DOHH2 (cell line): Measurements from ENCODE around the gene FYCO1.

Source experiments
- H3F3A ChIP-seq: fragments of 200-600 bp; sonication (generic), shearing (Covaris generic); 2 replicates; pipeline ENCODE4 v1.6.0; 2016; ENCODE audit warnings: antibody characterized with exemption, mild to moderate bottlenecking; ENCODE audit not compliant: control insufficient read depth, insufficient read depth
- H3K27ac ChIP-seq: fragments of 200-600 bp; sonication (generic); 2 replicates; pipeline ENCODE4 v1.5.1; 2014; ENCODE audit warnings: low read depth, mild to moderate bottlenecking, low read length, moderate library complexity
- H3K27me3 ChIP-seq: fragments of 200-600 bp; sonication (generic); 2 replicates; pipeline ENCODE4 v1.6.1; 2014; ENCODE audit warnings: mild to moderate bottlenecking, low read length, mixed read lengths; ENCODE audit not compliant: control insufficient read depth
- H3K36me3 ChIP-seq: fragments of 200-600 bp; sonication (generic); 2 replicates; pipeline ENCODE4 v1.6.1; 2014; ENCODE audit warnings: mild to moderate bottlenecking, low read length, moderate library complexity, mixed read lengths; ENCODE audit not compliant: control insufficient read depth
- H3K4me1 ChIP-seq: fragments of 200-600 bp; sonication (generic); 2 replicates; pipeline ENCODE4 v1.6.1; 2014; ENCODE audit warnings: mild to moderate bottlenecking, low read length, mixed read lengths; ENCODE audit not compliant: control insufficient read depth
- H3K4me2 ChIP-seq: fragments of 200-600 bp; sonication (generic); 2 replicates; pipeline ENCODE4 v1.6.0; 2014; ENCODE audit warnings: mild to moderate bottlenecking, low read length, moderate library complexity
- H3K4me3 ChIP-seq: fragments of 200-600 bp; sonication (generic); 2 replicates; pipeline ENCODE4 v1.5.1; 2014; ENCODE audit warnings: mild to moderate bottlenecking, low read length, mixed read lengths
- H3K79me2 ChIP-seq: fragments of 200-600 bp; sonication (generic); 2 replicates; pipeline ENCODE4 v1.6.1; 2014; ENCODE audit warnings: mild to moderate bottlenecking, low read length, mixed read lengths; ENCODE audit not compliant: control insufficient read depth
- H3K9me2 ChIP-seq: fragments of 200-600 bp; sonication (generic); replicated peaks from 2 replicates; pipeline ENCODE4 v1.6.1; 2014; ENCODE audit warnings: mild to moderate bottlenecking, low read length, mixed read lengths; ENCODE audit not compliant: control insufficient read depth
- H3K9me3 ChIP-seq: fragments of 200-600 bp; sonication (generic); 2 replicates; pipeline ENCODE4 v1.6.1; 2014; ENCODE audit warnings: antibody characterized with exemption, low read length, mixed read lengths; ENCODE audit not compliant: control insufficient read depth, insufficient read depth
- H4K20me1 ChIP-seq: fragments of 200-600 bp; sonication (generic); 2 replicates; pipeline ENCODE4 v1.6.0; 2014; ENCODE audit warnings: low read depth, mild to moderate bottlenecking, antibody characterized with exemption, low read length, moderate library complexity; ENCODE audit not compliant: control insufficient read depth, insufficient read depth
- CTCF ChIP-seq: fragments of 200-600 bp; sonication (generic); IDR thresholded peaks from one replicate; pipeline ENCODE4 v1.5.1; 2014; ENCODE audit warnings: antibody characterized with exemption, mild to moderate bottlenecking, low read depth, low read length; ENCODE audit not compliant: poor library complexity, severe bottlenecking
- EZH2phosphoT487 ChIP-seq: fragments of 200-600 bp; sonication (generic); IDR thresholded peaks from 2 replicates; pipeline ENCODE4 v1.6.1; 2017; ENCODE audit warnings: borderline replicate concordance, mild to moderate bottlenecking, antibody characterized with exemption, low read length, moderate library complexity, mixed read lengths

The FYCO1 gene

DNA sequence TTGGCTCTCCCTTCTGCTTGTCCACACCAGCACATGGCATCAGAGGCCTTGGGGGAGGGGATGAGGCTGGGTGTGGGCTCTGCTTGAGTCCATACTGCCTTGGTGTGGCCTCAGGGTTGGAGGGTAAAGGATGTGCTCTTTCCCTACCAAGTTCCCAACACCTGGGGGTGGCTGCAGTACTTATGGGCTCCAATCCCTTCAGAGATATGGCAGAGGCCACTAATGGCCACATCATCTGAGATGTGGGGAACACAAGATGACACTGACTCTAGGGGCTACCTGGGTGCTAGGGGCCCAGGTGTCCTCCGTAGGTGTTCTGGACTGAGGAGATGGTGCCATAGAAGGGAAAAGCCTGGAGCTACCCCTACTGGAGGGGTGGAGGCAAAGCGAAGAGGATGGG is 45.5 kb downstream of the FYCO1 start:
- TF ChIP-seq CTCF (no peak), EZH2phosphoT487 (no peak)
- H3K9me2 ChIP-seq = no peaks in the 10 kb centered on the region
- H3K79me2 ChIP-seq = no peaks in the 10 kb centered on the region
- H3K4me2 ChIP-seq = no peak overlapping the region
- H3K4me3 ChIP-seq = no peak overlapping the region
- H3K9me3 ChIP-seq = no peaks in the 10 kb centered on the region
- H4K20me1 ChIP-seq = no peaks in the 10 kb centered on the region
- H3F3A ChIP-seq = no peaks in the 10 kb centered on the region
- no peaks in the 10 kb centered on the region for H3K4me1 ChIP-seq
- no peaks in the 10 kb centered on the region for H3K27me3 ChIP-seq
- no peak overlapping the region for H3K27ac ChIP-seq
- peaks cover 67% of the 10 kb centered on the region for H3K36me3 ChIP-seq

GRCh38 chr3:45949432-45949831 is 46.2 kb downstream of the FYCO1 start:
- TF ChIP-seq CTCF = no peak
- TF ChIP-seq EZH2phosphoT487 = no peak
- Histone ChIP-seq H3K79me2 (no peaks in the 10 kb centered on the region), H4K20me1 (no peaks in the 10 kb centered on the region), H3K4me2 (no peak overlapping the region), H3K9me3 (no peaks in the 10 kb centered on the region), H3K4me1 (no peaks in the 10 kb centered on the region), H3F3A (no peaks in the 10 kb centered on the region), H3K9me2 (no peaks in the 10 kb centered on the region), H3K36me3 (peaks cover 60% of the 10 kb centered on the region), H3K4me3 (no peak overlapping the region), H3K27ac (no peak overlapping the region), H3K27me3 (no peaks in the 10 kb centered on the region)

DNA sequence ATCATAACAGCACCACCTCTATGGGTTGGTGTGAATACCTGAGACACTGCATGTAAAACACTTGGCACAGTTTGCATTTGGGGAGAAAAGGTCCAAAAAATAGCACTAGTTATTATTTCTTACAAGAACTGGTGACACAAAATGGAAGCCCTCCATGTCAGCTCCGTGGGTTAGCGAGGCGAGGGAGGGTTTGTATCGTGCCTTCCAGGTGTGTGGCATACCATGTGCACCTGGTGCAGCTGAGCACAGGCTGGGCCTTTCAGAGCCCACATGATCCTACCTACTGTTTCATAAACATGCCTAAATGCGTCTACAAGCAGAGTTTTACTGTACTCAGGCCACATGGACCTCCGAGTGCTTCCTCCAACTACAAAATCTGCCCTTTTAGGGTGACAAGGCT is 46.7 kb downstream of the FYCO1 start:
- no peaks in the 10 kb centered on the region for H3K9me3 ChIP-seq
- peaks cover 54% of the 10 kb centered on the region for H3K36me3 ChIP-seq
- H3K4me3 ChIP-seq = no peak overlapping the region
- no peak overlapping the region for H3K4me2 ChIP-seq
- no peaks in the 10 kb centered on the region for H3K9me2 ChIP-seq
- H3K4me1 ChIP-seq = no peaks in the 10 kb centered on the region
- no peaks in the 10 kb centered on the region for H3K79me2 ChIP-seq
- no peak overlapping the region for H3K27ac ChIP-seq
- no peaks in the 10 kb centered on the region for H4K20me1 ChIP-seq
- H3F3A ChIP-seq = no peaks in the 10 kb centered on the region
- TF ChIP-seq CTCF (no peak), EZH2phosphoT487 (no peak)
- H3K27me3 ChIP-seq = no peaks in the 10 kb centered on the region

DNA sequence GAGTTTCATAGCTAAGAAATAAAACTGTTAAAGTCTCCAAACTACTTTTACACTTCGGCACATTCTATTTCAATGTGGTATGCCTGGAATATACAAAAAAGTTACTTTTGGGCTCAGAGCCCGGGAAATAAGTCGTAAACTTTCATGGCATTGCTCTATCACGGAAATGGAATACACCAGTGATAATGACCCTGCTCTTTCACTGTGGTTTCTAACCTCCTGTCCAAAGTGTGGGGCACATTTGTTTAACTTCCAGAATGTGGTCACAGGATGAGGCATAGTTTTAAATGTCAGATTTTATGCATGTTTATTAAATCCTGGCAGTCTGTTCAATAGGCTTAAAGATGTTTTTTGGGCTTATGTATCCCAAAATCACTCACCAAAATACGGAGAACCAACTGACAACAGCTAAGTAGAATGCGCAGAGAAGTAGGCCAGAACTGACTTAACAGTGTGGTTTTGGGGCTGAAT is 47.3 kb downstream of the FYCO1 start:
- Histone ChIP-seq H4K20me1 (no peaks in the 10 kb centered on the region), H3K9me2 (no peaks in the 10 kb centered on the region), H3K36me3 (peaks cover 49% of the 10 kb centered on the region), H3K79me2 (no peaks in the 10 kb centered on the region), H3K4me3 (no peak overlapping the region), H3F3A (no peaks in the 10 kb centered on the region), H3K27me3 (no peaks in the 10 kb centered on the region), H3K4me2 (no peak overlapping the region), H3K27ac (no peak overlapping the region), H3K9me3 (no peaks in the 10 kb centered on the region), H3K4me1 (no peaks in the 10 kb centered on the region)
- no peak for TF ChIP-seq EZH2phosphoT487
- no peak for TF ChIP-seq CTCF
